ENCODE data around the gene CLDN9.

- no peak for TF ChIP-seq EZH2 (IDR thresholded peaks at IDR 0.05; ENCODE audit: borderline replicate concordance)
- no peak for TF ChIP-seq CTCF (IDR thresholded peaks at IDR 0.05; ENCODE audit: poor library complexity)
These were observed 4.1 kb upstream of the CLDN9 start for GRCh38 chr16:3008690-3009037.
